ENCODE measurements around the gene OR10H5.
"Not testable (repeated sequence)": the region's sequence is repeated elsewhere in the genome, so short reads cannot be mapped to it uniquely, and the experiment has no call there.

The OR10H5 gene, protein sequence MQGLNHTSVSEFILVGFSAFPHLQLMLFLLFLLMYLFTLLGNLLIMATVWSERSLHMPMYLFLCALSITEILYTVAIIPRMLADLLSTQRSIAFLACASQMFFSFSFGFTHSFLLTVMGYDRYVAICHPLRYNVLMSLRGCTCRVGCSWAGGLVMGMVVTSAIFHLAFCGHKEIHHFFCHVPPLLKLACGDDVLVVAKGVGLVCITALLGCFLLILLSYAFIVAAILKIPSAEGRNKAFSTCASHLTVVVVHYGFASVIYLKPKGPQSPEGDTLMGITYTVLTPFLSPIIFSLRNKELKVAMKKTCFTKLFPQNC

DNA sequence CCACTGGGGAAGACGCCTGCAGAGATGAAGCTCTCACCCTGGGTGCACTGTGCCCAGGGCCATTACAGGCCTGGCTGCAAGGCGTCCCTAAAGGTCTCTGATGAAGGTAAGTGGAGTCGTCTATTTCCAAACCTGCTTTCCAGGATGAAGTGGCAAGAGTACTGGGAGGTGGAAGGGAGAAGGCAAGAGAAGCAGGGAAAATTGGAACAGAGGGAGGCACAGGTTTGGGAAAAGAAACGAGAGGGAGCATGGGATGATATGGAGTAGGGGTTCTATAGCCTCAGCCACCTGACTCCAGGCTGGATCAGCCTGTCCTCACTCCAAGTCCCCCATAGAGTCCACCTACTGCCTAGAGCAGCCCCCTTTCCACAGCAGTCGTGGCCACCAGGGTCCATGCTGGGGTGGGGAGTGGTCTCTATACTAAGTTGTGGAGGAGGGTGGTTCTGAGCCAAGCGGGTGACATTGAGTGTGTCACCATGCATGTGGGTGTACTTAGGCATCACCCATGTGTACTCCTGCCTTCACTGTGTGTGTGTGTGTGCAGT lies at the start of gene OR10H5:
TSS of gene OR10H5 (plus strand) at position 51 of the 545 bp plus-strand sequence. CDS start 6,388 bp downstream, outside the sequence.
- H3K27ac ChIP-seq, result no peak within 1 kb of the TSS
- TF ChIP-seq, protein P1, sequence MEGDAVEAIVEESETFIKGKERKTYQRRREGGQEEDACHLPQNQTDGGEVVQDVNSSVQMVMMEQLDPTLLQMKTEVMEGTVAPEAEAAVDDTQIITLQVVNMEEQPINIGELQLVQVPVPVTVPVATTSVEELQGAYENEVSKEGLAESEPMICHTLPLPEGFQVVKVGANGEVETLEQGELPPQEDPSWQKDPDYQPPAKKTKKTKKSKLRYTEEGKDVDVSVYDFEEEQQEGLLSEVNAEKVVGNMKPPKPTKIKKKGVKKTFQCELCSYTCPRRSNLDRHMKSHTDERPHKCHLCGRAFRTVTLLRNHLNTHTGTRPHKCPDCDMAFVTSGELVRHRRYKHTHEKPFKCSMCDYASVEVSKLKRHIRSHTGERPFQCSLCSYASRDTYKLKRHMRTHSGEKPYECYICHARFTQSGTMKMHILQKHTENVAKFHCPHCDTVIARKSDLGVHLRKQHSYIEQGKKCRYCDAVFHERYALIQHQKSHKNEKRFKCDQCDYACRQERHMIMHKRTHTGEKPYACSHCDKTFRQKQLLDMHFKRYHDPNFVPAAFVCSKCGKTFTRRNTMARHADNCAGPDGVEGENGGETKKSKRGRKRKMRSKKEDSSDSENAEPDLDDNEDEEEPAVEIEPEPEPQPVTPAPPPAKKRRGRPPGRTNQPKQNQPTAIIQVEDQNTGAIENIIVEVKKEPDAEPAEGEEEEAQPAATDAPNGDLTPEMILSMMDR (conservative IDR thresholded peaks at IDR 0.05), result no peak
- TF ChIP-seq ZFX (IDR thresholded peaks at IDR 0.05), result no peak

DNA sequence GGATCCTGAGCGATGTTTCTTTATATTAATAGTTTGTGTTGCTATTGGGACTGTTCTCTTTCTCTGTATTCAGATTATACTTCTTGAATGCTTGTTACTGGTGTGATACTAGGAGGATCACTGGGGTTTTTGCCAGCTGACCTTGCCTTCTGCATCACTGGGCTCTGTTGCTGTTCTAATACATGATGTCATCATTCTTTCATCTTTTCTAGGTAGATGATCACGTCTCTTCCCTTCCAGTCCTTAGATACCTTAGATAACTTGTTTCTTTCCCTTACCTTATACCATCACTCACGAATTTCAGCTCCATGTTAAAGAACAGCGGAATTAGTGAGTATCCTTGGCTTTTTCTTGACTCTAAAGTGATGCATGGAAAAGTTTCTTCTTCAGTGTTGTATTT lies 49.7 kb upstream of the OR10H5 start, which contains the start of gene OR10H3:
TSS of gene OR10H3 (plus strand) at position 264 of the 400 bp plus-strand sequence. CDS start 3,408 bp downstream, outside the sequence.
- no peak within 1 kb of the TSS for H3K27ac ChIP-seq
- TF ChIP-seq, protein P1 (conservative IDR thresholded peaks at IDR 0.05), result no peak
- TF ChIP-seq ZFX (IDR thresholded peaks at IDR 0.05), result no peak

DNA sequence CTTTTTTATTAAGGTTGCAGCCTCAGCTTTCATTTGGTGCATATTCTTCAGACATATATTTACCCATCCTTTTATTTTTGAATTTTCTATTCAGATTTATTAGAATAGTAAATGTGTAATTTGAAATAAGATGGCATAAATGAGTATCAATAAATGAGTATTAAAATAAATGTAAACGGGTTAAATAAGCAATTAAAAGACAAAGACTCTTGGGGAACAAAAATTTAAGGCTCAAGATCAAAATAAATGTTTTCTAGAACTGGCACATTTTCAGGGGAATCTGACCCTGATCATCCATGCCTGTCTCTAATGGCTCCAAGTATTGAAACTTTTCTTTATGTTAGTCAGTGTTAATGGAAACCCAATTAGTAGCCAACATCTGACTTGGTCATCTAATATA lies 46.7 kb upstream of the OR10H5 start:
- TF ChIP-seq, protein P1 (conservative IDR thresholded peaks at IDR 0.05), result no peak
- TF ChIP-seq ZFX (IDR thresholded peaks at IDR 0.05), result no peak

DNA sequence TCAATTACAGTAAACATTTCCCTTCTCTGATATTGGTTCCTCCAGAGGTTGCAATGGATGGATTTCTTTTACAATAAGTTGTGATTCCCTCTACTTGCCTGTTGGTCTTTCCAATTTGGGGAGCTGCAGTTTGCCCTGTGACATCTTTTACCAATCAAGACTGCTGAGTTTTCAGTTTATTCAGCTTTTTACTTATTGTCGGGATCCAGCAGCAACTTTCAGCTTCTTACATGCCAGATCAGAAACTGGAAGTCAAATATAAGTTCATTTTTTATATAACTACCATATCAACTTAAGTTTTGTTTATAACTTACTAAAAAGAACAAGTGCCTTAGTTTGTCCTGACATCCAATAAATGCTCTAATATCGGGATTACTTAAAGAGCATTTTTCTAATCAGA lies 39.2 kb upstream of the OR10H5 start:
- TF ChIP-seq ZFX (IDR thresholded peaks at IDR 0.05), result no peak
- TF ChIP-seq, protein P1 (conservative IDR thresholded peaks at IDR 0.05), result no peak
- H3K27ac ChIP-seq, result no peak overlapping the region

More for the DNA sequence above, 46.7 kb upstream of the OR10H5 start:
- no peak overlapping the region for H3K27ac ChIP-seq

GRCh38 chr19:15758379-15758778 lies 29.1 kb upstream of the OR10H5 start:
- TF ChIP-seq, protein P1 (conservative IDR thresholded peaks at IDR 0.05), result no peak
- TF ChIP-seq ZFX (IDR thresholded peaks at IDR 0.05), result no peak
- H3K27ac ChIP-seq, result no peak overlapping the region

- TF ChIP-seq ZFX (IDR thresholded peaks at IDR 0.05), result no peak
- TF ChIP-seq, protein P1 (conservative IDR thresholded peaks at IDR 0.05), result peak; percentile 53
- no peak overlapping the region for H3K27ac ChIP-seq
These were observed 27.4 kb upstream of the OR10H5 start for GRCh38 chr19:15759962-15760565.

- H3K27ac ChIP-seq, result no peak overlapping the region
- no peak for TF ChIP-seq ZFX (IDR thresholded peaks at IDR 0.05)
- TF ChIP-seq, protein P1 (conservative IDR thresholded peaks at IDR 0.05), result no peak
These were observed 17.9 kb upstream of the OR10H5 start for GRCh38 chr19:15769586-15769985.

DNA sequence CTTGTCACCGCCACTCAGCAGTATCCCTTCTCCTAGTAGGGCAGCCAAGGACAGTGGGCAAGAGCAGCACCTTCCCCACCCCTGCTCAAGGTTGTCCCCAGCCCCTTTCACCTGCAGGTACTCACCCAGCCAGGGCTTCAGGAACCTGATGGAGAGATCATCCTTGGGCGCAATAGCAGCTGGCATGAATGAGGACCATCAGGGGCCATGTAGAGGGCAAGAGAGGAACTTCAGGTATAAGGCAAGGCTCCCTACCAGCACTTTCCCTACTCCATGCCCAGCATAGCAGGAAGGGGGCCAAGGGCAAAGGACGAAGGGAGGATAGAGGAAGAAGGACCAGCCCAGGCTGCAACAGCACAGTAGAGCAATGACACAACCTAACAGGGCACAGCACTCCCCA lies 13.3 kb upstream of the OR10H5 start:
- not testable (repeated sequence) for H3K27ac ChIP-seq
